ENCODE data around the gene MSI2.
A peak's percentile ranks its signal among the peaks of the same experiment; 100 is the strongest.
"Not testable (repeated sequence)": the region's sequence is repeated elsewhere in the genome, so short reads cannot be mapped to it uniquely, and the experiment has no call there.

MSI2 gene

DNA sequence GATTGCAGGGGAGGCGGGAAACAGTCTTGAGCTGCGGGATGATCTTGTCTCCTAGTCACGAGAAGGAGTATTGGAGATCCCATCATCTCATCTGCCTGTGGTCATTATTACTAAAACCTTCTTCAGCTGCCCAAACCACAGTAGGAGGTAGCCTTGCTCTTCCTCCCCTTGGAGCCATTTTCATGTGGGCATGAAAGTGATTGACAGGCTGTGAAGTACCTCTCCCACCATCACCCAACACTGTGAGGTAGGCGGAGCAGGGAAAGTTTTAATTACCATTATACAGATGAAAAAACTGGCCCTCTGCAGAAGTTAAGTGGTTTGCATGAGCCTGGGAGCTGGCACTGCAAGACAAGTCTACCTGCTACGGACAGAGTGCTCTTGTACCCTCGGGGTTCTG lies 237.3 kb downstream of the MSI2 start:
- Histone ChIP-seq H3K4me3 (ENCODE audit: low read depth, low read length) (no peak overlapping the region), H3K36me3 (no peaks in the 10 kb centered on the region; the same call in 1 of the 2 replicates), H3K4me1 (peaks cover 2% of the 10 kb centered on the region; the same call in 1 of the 2 replicates), H3K27me3 (no peaks in the 10 kb centered on the region), H3K9me3 (no peaks in the 10 kb centered on the region)
- TF ChIP-seq, protein P1, sequence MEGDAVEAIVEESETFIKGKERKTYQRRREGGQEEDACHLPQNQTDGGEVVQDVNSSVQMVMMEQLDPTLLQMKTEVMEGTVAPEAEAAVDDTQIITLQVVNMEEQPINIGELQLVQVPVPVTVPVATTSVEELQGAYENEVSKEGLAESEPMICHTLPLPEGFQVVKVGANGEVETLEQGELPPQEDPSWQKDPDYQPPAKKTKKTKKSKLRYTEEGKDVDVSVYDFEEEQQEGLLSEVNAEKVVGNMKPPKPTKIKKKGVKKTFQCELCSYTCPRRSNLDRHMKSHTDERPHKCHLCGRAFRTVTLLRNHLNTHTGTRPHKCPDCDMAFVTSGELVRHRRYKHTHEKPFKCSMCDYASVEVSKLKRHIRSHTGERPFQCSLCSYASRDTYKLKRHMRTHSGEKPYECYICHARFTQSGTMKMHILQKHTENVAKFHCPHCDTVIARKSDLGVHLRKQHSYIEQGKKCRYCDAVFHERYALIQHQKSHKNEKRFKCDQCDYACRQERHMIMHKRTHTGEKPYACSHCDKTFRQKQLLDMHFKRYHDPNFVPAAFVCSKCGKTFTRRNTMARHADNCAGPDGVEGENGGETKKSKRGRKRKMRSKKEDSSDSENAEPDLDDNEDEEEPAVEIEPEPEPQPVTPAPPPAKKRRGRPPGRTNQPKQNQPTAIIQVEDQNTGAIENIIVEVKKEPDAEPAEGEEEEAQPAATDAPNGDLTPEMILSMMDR (IDR thresholded peaks at IDR 0.05; ENCODE audit: low read depth, low read length) = no peak
- DNase-seq = no peak

DNA sequence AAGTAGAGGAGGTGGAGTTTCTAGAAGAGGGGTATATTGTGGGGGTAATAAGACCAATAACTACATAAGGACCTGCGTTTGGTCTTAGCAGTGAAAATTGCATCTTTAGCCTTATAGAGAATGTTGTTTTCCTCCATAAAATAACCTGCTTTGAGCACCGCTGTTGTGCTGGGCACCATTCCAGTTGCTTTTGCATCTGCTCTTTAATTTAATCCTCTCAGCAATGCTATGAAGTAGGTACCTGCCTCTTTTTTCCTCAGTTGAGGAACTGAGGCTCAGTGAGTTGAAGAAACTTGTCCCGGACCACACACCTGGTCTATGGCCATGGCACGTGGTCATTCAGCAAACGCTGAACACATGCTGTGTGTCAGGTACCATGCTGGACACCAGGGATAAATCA lies 238.1 kb downstream of the MSI2 start:
- TF ChIP-seq, protein P1 (IDR thresholded peaks at IDR 0.05; ENCODE audit: low read depth, low read length) = no peak
- H3K4me1 ChIP-seq = peaks cover 3% of the 10 kb centered on the region; the same call in 1 of the 2 replicates
- no peaks in the 10 kb centered on the region; the same call in 1 of the 2 replicates for H3K36me3 ChIP-seq
- no peaks in the 10 kb centered on the region for H3K9me3 ChIP-seq
- H3K27me3 ChIP-seq = no peaks in the 10 kb centered on the region
- H3K4me3 ChIP-seq (ENCODE audit: low read depth, low read length) = no peak overlapping the region
- DNase-seq = no peak

DNA sequence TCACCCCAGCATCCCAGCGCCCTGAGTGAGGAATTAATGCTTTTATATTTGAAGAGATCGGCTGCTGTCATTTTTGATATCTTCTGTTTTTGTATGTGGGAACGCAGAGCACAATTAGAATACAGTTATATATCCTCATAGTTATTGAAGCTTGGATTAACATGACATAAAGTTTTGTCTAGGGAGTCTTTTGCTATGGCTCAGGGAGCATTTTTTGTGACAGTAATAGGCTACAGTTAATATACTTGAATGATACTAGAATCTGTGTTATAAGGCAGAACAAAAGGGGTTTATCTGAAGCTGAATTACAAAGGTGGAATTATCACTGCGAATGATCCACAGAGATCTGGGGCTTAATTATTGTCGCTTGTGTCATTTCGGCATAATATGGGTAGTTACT lies 239.4 kb downstream of the MSI2 start:
- H3K27me3 ChIP-seq = no peaks in the 10 kb centered on the region
- 0 out of 2 replicates have a peak, but pooled peaks cover 3% of the 10 kb centered on the region for H3K4me1 ChIP-seq
- H3K36me3 ChIP-seq = no peaks in the 10 kb centered on the region
- no peak overlapping the region for H3K4me3 ChIP-seq (ENCODE audit: low read depth, low read length)
- H3K9me3 ChIP-seq = no peaks in the 10 kb centered on the region
- TF ChIP-seq, protein P1 (IDR thresholded peaks at IDR 0.05; ENCODE audit: low read depth, low read length) = no peak
- no peak for DNase-seq

DNA sequence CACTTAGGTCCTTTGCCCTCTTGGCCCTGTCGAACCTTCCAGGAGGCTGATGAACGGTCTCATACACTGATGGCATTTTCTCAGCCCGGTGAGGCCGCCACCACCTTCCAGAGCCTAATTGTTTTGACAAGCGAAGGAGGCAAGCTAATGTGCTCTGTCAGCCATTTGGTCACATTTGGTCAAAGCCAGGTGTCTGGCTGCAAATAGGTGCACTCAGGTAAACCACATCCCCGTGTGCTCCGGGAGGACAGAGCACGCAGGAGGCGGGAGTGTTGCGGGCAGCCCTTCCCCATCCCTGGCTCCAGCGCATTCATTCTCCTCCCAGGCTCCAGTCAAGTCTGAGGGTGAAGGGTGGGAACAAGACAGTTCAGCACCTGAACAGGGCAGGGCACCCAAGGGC lies 240.1 kb downstream of the MSI2 start:
- peaks cover 3% of the 10 kb centered on the region for H3K4me1 ChIP-seq
- H3K9me3 ChIP-seq = no peaks in the 10 kb centered on the region
- DNase-seq = no peak
- no peak overlapping the region for H3K4me3 ChIP-seq (ENCODE audit: low read depth, low read length)
- no peaks in the 10 kb centered on the region for H3K27me3 ChIP-seq
- no peaks in the 10 kb centered on the region for H3K36me3 ChIP-seq
- TF ChIP-seq, protein P1 (IDR thresholded peaks at IDR 0.05; ENCODE audit: low read depth, low read length) = no peak

DNA sequence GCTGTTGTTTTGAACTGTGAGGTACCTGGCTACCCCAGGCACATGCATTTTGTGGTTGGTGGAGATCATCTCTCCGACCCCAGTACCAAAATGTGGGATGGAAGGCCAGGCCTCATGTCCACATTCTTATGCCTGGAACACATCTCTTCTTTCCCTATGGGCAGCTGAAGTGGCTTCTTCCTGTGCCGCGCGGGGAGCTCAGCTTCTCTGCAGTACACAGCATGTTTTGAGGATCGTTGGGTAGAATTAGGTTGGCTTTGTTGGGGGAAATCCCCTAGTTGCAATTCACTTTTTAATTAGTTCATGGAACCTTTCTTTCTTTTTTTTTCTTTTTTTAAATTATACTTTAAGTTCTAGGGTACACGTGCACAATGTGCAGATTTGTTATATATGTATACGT lies 242.1 kb downstream of the MSI2 start:
- H3K4me3 ChIP-seq (ENCODE audit: low read depth, low read length) = no peak overlapping the region
- no peaks in the 10 kb centered on the region for H3K9me3 ChIP-seq
- TF ChIP-seq, protein P1 (IDR thresholded peaks at IDR 0.05; ENCODE audit: low read depth, low read length) = no peak
- peaks cover 14% of the 10 kb centered on the region for H3K4me1 ChIP-seq
- no peaks in the 10 kb centered on the region for H3K27me3 ChIP-seq
- no peaks in the 10 kb centered on the region for H3K36me3 ChIP-seq
- no peak for DNase-seq

DNA sequence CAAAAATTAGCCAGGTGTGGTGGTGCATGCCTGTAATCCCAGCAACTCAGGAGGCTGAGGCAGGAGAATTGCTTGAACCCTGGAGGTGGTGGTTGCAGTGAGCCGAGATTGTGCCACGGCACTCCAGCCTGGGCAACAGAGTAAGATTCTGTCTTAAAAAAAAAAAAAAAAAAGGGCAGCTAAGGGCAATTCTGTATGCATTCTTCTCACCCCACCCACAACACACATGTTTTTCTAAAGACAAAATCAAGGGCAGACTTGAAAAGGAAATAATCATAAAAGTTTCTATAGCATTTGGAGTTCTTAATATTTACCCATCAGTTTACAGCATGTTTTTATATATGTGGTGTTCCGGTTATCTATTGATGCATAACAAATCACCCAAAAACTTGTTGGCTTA lies 242.9 kb downstream of the MSI2 start:
- not testable (repeated sequence) for H3K9me3 ChIP-seq; H3K27me3 ChIP-seq; DNase-seq; H3K36me3 ChIP-seq; H3K4me3 ChIP-seq (ENCODE audit: low read depth, low read length)
- H3K4me1 ChIP-seq = peaks cover 21% of the 10 kb centered on the region

DNA sequence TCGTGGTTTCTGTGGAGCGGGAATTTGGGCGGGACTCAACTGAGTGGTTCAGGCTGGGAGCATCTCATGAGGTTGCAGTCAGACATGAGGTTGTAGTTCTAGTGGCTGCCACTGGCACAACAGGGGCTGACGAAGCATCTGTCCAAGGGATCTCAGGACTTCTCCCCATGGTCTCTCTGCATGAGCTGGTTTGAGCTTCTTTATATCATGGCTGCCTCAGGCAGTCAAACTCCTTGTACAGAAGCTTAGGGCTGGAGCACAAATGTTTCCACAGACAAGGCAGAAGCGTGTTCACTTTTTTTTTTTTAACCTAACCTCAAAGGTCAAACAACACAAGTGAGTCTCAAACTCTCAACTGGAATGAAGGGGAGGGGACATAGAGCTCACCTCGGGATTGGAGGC lies 243.3 kb downstream of the MSI2 start:
- DNase-seq = no peak
- TF ChIP-seq, protein P1 (IDR thresholded peaks at IDR 0.05; ENCODE audit: low read depth, low read length) = peak; percentile 19

More for the DNA sequence above, 243.3 kb downstream of the MSI2 start:
- peaks cover 25% of the 10 kb centered on the region for H3K4me1 ChIP-seq
- no peaks in the 10 kb centered on the region for H3K36me3 ChIP-seq
- H3K9me3 ChIP-seq = no peaks in the 10 kb centered on the region
- H3K4me3 ChIP-seq (ENCODE audit: low read depth, low read length) = no peak overlapping the region
- H3K27me3 ChIP-seq = no peaks in the 10 kb centered on the region
